ENCODE results near the gene TAF11. TPM values are rescaled to one million over a fixed set of nuclear protein-coding genes. Genes with fewer than 3 reads are reported as not detected.

Gene TAF11
- total RNA-seq, 1 experiment from 2014 or later, result 49.4 TPM

GRCh38 chr6:34875292-34876213, 12.3 kb downstream of the TAF11 start:
- no peaks in the 10 kb centered on the region for H3K9me3 ChIP-seq (ENCODE audit: control insufficient read depth, low read depth, low read length)
- DNase-seq, result no peak
- Mint-ChIP-seq H3K36me3 (ENCODE audit: insufficient read depth in 1 of 3, low read depth in 3 of 3) (peaks cover 10 to 75% (median 56%) of the 10 kb centered on the region in 3 experiments; a peak in 6 of 7 replicates), H3K4me1 (peaks cover 11 to 12% of the 10 kb centered on the region in 2 experiments), H3K27me3 (ENCODE audit: low read depth) (no peaks in the 10 kb centered on the region), H3K9me3 (no peaks in the 10 kb centered on the region), H3K4me3 (peak overlapping the region in 1 of 2 experiments; percentile 31; a peak in 2 of 5 replicates), H3K27ac (peak overlapping the region in 2 of 3 experiments; percentile 67 to 72; a peak in 6 of 7 replicates)
- WGBS (ENCODE audit: extremely low coverage, insufficient read length, low lambda C conversion rate), result no CpG with 5 or more reads among the region's 4 CpGs
- H3T11ph ChIP-seq (ENCODE audit: low read length), result no peak overlapping the region
- H3K4me1 ChIP-seq (ENCODE audit: insufficient read depth, low read length), result peaks cover 7% of the 10 kb centered on the region; the same call in 1 of the 2 replicates
- H2AFZ ChIP-seq (ENCODE audit: low read length), result no peak overlapping the region
- H3K4me2 ChIP-seq (ENCODE audit: insufficient read depth, insufficient read length, low read length), result peak overlapping the region; percentile 45
- peak overlapping the region; percentile 33 for H3K9ac ChIP-seq (ENCODE audit: extremely low read depth, insufficient read length, low read length)
- no peaks in the 10 kb centered on the region for H3K23me2 ChIP-seq (ENCODE audit: insufficient read length, low read depth, low read length, poor library complexity, severe bottlenecking)
- no peak overlapping the region for H2BK12ac ChIP-seq (ENCODE audit: insufficient read length, low read depth, low read length)
- H2BK20ac ChIP-seq (ENCODE audit: low read depth, low read length, poor library complexity, severe bottlenecking), result no peak overlapping the region
- no peak overlapping the region for H3K4ac ChIP-seq (ENCODE audit: low read depth, low read length)
- H3K79me1 ChIP-seq (ENCODE audit: insufficient read depth, low read depth, low read length, poor library complexity, severe bottlenecking), result no peaks in the 10 kb centered on the region
- H2BK15ac ChIP-seq (ENCODE audit: low read depth, low read length), result no peak overlapping the region; the same call in 1 of the 2 replicates
- H3K14ac ChIP-seq (ENCODE audit: insufficient read depth, low read length), result no peak overlapping the region
- no peaks in the 10 kb centered on the region for H4K20me1 ChIP-seq (ENCODE audit: control insufficient read depth, insufficient read depth, insufficient read length)
- H3K27me3 ChIP-seq (ENCODE audit: insufficient read depth, low read length), result no peaks in the 10 kb centered on the region
- no peak overlapping the region for H2BK5ac ChIP-seq (ENCODE audit: insufficient read length, low read length)
- H3K56ac ChIP-seq (ENCODE audit: insufficient read length, low read depth, low read length), result no peak overlapping the region
- H4K5ac ChIP-seq (ENCODE audit: insufficient read length, low read depth, low read length), result no peak overlapping the region
- H3K18ac ChIP-seq (ENCODE audit: insufficient read length, low read depth, low read length), result no peak overlapping the region
- H2BK120ac ChIP-seq (ENCODE audit: low read depth, low read length, poor library complexity, severe bottlenecking), result no peak overlapping the region
- no peak overlapping the region for H4K8ac ChIP-seq (replicated peaks; ENCODE audit: insufficient read length, low read depth, low read length)
- no peak overlapping the region for H4K91ac ChIP-seq (ENCODE audit: insufficient read length, low read depth, low read length)
- H3K27ac ChIP-seq (ENCODE audit: insufficient read length, low read depth, low read length), result no peak overlapping the region
- no peak overlapping the region for H2AK5ac ChIP-seq (ENCODE audit: insufficient read length, low read length)
- no peak for TF ChIP-seq CTCF (conservative IDR thresholded peaks at IDR 0.05)
- no peaks in the 10 kb centered on the region for H3K79me2 ChIP-seq (ENCODE audit: insufficient read depth, low read length)
- no peak overlapping the region for H3K23ac ChIP-seq (ENCODE audit: insufficient read length, low read depth, low read length)
